SH-SY5Y (cell line): ENCODE measurements around the gene NKAIN2.

Experiments
- GATA2 ChIP-seq: IDR thresholded peaks from 2 replicates; pipeline ENCODE4 v1.6.1; 2011; ENCODE audit warnings: mild to moderate bottlenecking, low read depth, low read length
- GATA3 ChIP-seq: IDR thresholded peaks from 2 replicates; pipeline ENCODE4 v1.6.1; 2011; ENCODE audit warnings: low read depth, mild to moderate bottlenecking, low read length, moderate library complexity

- TF ChIP-seq GATA3 = no peak
- no peak for TF ChIP-seq GATA2
These were observed 934.8 kb downstream of the NKAIN2 start for GRCh38 chr6:124738482-124738881.
